Suprapubic skin (tissue), 3 donors: ENCODE results near the gene GRIN1.

ENCODE experiments used
- EP300 ChIP-seq: sonication (generic); formaldehyde crosslinking; IDR thresholded peaks from one replicate; pipeline ENCODE4 v1.6.1; 2017; ENCODE audit warnings: antibody characterized with exemption
- POLR2A ChIP-seq, 2 donors: fragments of 450-650 bp; IDR thresholded peaks; one replicate each; pipeline ENCODE4 v1.6.1; 2017; ENCODE audit warnings: antibody characterized with exemption in 2 of 2, mild to moderate bottlenecking in 2 of 2, moderate library complexity in 2 of 2
- TF ChIP-seq, protein P1 (sequence below), 2 donors: fragments of 200-600 bp in 1 of 2; fragments of 450-650 bp in 1 of 2; sonication (generic) in 1 of 2; IDR thresholded peaks; one replicate each; pipeline ENCODE4 v1.5.1; 2016 to 2019; ENCODE audit warnings: antibody characterized with exemption in 2 of 2, mild to moderate bottlenecking in 1 of 2, moderate library complexity in 1 of 2

GRCh38 chr9:137123468-137123837 is 15.5 kb upstream of the GRIN1 start:
- TF ChIP-seq POLR2A (IDR thresholded peaks at IDR 0.05), result no peak
- TF ChIP-seq, protein P1, sequence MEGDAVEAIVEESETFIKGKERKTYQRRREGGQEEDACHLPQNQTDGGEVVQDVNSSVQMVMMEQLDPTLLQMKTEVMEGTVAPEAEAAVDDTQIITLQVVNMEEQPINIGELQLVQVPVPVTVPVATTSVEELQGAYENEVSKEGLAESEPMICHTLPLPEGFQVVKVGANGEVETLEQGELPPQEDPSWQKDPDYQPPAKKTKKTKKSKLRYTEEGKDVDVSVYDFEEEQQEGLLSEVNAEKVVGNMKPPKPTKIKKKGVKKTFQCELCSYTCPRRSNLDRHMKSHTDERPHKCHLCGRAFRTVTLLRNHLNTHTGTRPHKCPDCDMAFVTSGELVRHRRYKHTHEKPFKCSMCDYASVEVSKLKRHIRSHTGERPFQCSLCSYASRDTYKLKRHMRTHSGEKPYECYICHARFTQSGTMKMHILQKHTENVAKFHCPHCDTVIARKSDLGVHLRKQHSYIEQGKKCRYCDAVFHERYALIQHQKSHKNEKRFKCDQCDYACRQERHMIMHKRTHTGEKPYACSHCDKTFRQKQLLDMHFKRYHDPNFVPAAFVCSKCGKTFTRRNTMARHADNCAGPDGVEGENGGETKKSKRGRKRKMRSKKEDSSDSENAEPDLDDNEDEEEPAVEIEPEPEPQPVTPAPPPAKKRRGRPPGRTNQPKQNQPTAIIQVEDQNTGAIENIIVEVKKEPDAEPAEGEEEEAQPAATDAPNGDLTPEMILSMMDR (IDR thresholded peaks at IDR 0.05), result no peak
- no peak for TF ChIP-seq EP300
